Small intestine (tissue), 7 donors: ENCODE data around the gene PEDS1. TPM values are rescaled to one million over a fixed set of nuclear protein-coding genes. Genes with fewer than 3 reads are reported as not detected.
A peak's percentile ranks its signal among the peaks of the same experiment; 100 is the strongest.
"Not testable (repeated sequence)": the region's sequence is repeated elsewhere in the genome, so short reads cannot be mapped to it uniquely, and the experiment has no call there.

Experiments used
- DNase-seq, 2 donors: peaks; one replicate each; pipeline versions ENCODE4 v3.0.0 to v3.0.0-alpha.2; 2013
- FAIRE-seq: peaks from 2 replicates; lab custom pipeline; 2012; peaks lifted over from hg19 to GRCh38; lab: Jason Lieb, UNC
- H3K27ac ChIP-seq, 3 donors: one replicate each; pipeline ENCODE4 v1.5.1; 2013; ENCODE audit warnings: low read length in 2 of 3, mild to moderate bottlenecking in 2 of 3, control low read depth in 1 of 3, inconsistent platforms in 1 of 3, low read depth in 1 of 3, moderate library complexity in 1 of 3
- H3K27me3 ChIP-seq, 3 donors: one replicate each; pipeline ENCODE4 v1.6.1; 2013; ENCODE audit warnings: low read length in 3 of 3, inconsistent platforms in 1 of 3; ENCODE audit not compliant: control insufficient read depth in 3 of 3, insufficient read depth in 3 of 3
- H3K36me3 ChIP-seq, 3 donors: one replicate each; pipeline ENCODE4 v1.6.1; 2013; ENCODE audit warnings: low read length in 3 of 3, inconsistent platforms in 1 of 3, low read depth in 1 of 3, mild to moderate bottlenecking in 1 of 3, moderate library complexity in 1 of 3; ENCODE audit not compliant: control insufficient read depth in 3 of 3, insufficient read depth in 2 of 3
- H3K4me1 ChIP-seq, 3 donors: one replicate each; pipeline ENCODE4 v1.6.1; 2013; ENCODE audit warnings: low read length in 2 of 3, inconsistent platforms in 1 of 3, low read depth in 1 of 3, mild to moderate bottlenecking in 1 of 3, moderate library complexity in 1 of 3; ENCODE audit not compliant: control insufficient read depth in 3 of 3, insufficient read depth in 2 of 3
- H3K4me3 ChIP-seq, 3 donors: one replicate each; pipeline ENCODE4 v1.5.1; 2013; ENCODE audit warnings: low read length in 3 of 3, control low read depth in 1 of 3, inconsistent platforms in 1 of 3, low read depth in 1 of 3, mild to moderate bottlenecking in 1 of 3, moderate library complexity in 1 of 3
- H3K9me3 ChIP-seq, 2 donors: one replicate each; pipeline ENCODE4 v1.6.1; 2013; ENCODE audit warnings: low read depth in 1 of 2, low read length in 1 of 2; ENCODE audit not compliant: control insufficient read depth in 2 of 2, insufficient read depth in 1 of 2
- WGBS, 3 donors: extraction: QIAGEN DNeasy Blood & Tissue Kit; methylation state at CpG; one replicate each; pipeline ENCODE4 v1.1.7; 2013; 5-methylcytosine and 5-hydroxymethylcytosine counted together
- polyA plus RNA-seq, 4 donors: library from polyadenylated mRNA; stranded (reverse) in 3 of 4; unstranded in 1 of 4; fragments of 200-250 nt in 3 of 4; fragments of 120-200 nt in 1 of 4; gene quantifications; one replicate each; pipeline versions ENCODE4 v1.2.1 to v1.2.3, GENCODE V29; 2013
- donor health status: healthy with polysubstance abuse.
- donor health status: control.
- donor health status: control.
- donor health status: Bipolar disorder and iron deficiency.
- donor health status: healthy.

The PEDS1 gene
- polyA plus RNA-seq, 4 donors, result 16.8 to 33.5 (median 19.4) TPM

- Histone ChIP-seq H3K27ac (peak overlapping the region in 2 of 3 donors; percentile 60 to 61), H3K9me3 (no peaks in the 10 kb centered on the region), H3K4me1 (peaks cover under 1 to 6% (median 5%) of the 10 kb centered on the region in 3 donors), H3K4me3 (no peak overlapping the region), H3K36me3 (peaks cover 2 to 84% (median 4%) of the 10 kb centered on the region in 3 donors), H3K27me3 (no peaks in the 10 kb centered on the region)
- 29 to 66% (median 58%) methylated on average over 28 to 29 of the region's 29 CpGs for WGBS, 3 donors
- FAIRE-seq (no peak), DNase-seq (peak in 1 of 2 donors; percentile 75)
Observed at GRCh38 chr20:50138479-50139393, 14.8 kb downstream of the PEDS1 start.

GRCh38 chr20:50138120-50138478, 15.4 kb downstream of the PEDS1 start:
- WGBS, 3 donors, result 71 to 85% (median 76%) methylated on average over 5 of the region's 5 CpGs
- peaks cover 5 to 7% (median 6%) of the 10 kb centered on the region in 3 donors for H3K4me1 ChIP-seq
- FAIRE-seq, result no peak

GRCh38 chr20:50137702-50138101, 15.8 kb downstream of the PEDS1 start:
- not testable (repeated sequence) for FAIRE-seq, H3K4me1 ChIP-seq, H3K9me3 ChIP-seq, H3K27me3 ChIP-seq, H3K4me3 ChIP-seq, DNase-seq
- Histone ChIP-seq H3K27ac (peak overlapping the region in 1 of 3 donors; percentile 60), H3K36me3 (peaks cover 0 to 87% (median 9%) of the 10 kb centered on the region in 3 donors)
- WGBS, 3 donors, result 88 to 95% (median 89%) methylated on average over 13 of the region's 13 CpGs

More at GRCh38 chr20:50138120-50138478, 15.4 kb downstream of the PEDS1 start:
- peak overlapping the region in 1 of 3 donors; percentile 60 for H3K27ac ChIP-seq
- no peak overlapping the region for H3K4me3 ChIP-seq
- H3K36me3 ChIP-seq, result peaks cover under 1 to 87% (median 5%) of the 10 kb centered on the region in 3 donors
- H3K27me3 ChIP-seq, result no peaks in the 10 kb centered on the region
- H3K9me3 ChIP-seq, result no peaks in the 10 kb centered on the region
- DNase-seq, result no peak

GRCh38 chr20:50136822-50137599, 16.5 kb downstream of the PEDS1 start:
- Histone ChIP-seq H3K4me1 (peaks cover 5 to 7% (median 6%) of the 10 kb centered on the region in 3 donors), H3K4me3 (no peak overlapping the region), H3K36me3 (peaks cover 0 to 87% (median 5%) of the 10 kb centered on the region in 3 donors), H3K27me3 (no peaks in the 10 kb centered on the region), H3K9me3 (no peaks in the 10 kb centered on the region), H3K27ac (no peak overlapping the region)
- 85 to 90% (median 89%) methylated on average over 15 of the region's 15 CpGs for WGBS, 3 donors
- DNase-seq (peak in 1 of 2 donors; percentile 30), FAIRE-seq (no peak)

GRCh38 chr20:50135157-50135556, 18.4 kb downstream of the PEDS1 start:
- 91 to 93% (median 92%) methylated on average over 7 of the region's 7 CpGs for WGBS, 3 donors
- not testable (repeated sequence) for H3K27me3 ChIP-seq, H3K9me3 ChIP-seq, H3K27ac ChIP-seq, DNase-seq, FAIRE-seq, H3K4me3 ChIP-seq, H3K4me1 ChIP-seq
- peaks cover 1 to 81% (median 5%) of the 10 kb centered on the region in 3 donors for H3K36me3 ChIP-seq

- DNase-seq (peak in 1 of 2 donors; percentile 42), FAIRE-seq (no peak)
- Histone ChIP-seq H3K27ac (no peak overlapping the region), H3K27me3 (no peaks in the 10 kb centered on the region), H3K4me1 (peaks cover 3 to 6% (median 5%) of the 10 kb centered on the region in 3 donors), H3K4me3 (no peak overlapping the region), H3K9me3 (no peaks in the 10 kb centered on the region), H3K36me3 (peaks cover 5 to 81% (median 13%) of the 10 kb centered on the region in 3 donors)
- WGBS, 3 donors, result 42 to 61% (median 55%) methylated on average over 7 to 9 of the region's 9 CpGs
Observed at GRCh38 chr20:50133474-50134217, 19.9 kb downstream of the PEDS1 start.

- no peak overlapping the region for H3K4me3 ChIP-seq
- WGBS, 3 donors, result 31 to 63% (median 53%) methylated on average over 6 of the region's 6 CpGs
- no peak overlapping the region for H3K27ac ChIP-seq
- H3K9me3 ChIP-seq, result no peaks in the 10 kb centered on the region
- DNase-seq, result no peak
- peaks cover 3 to 6% (median 5%) of the 10 kb centered on the region in 3 donors for H3K4me1 ChIP-seq
- no peak for FAIRE-seq
- H3K27me3 ChIP-seq, result no peaks in the 10 kb centered on the region
- H3K36me3 ChIP-seq, result peaks cover 6 to 81% (median 16%) of the 10 kb centered on the region in 3 donors
Observed at GRCh38 chr20:50133041-50133440, 20.5 kb downstream of the PEDS1 start.
